GM18498 (cell line): ENCODE data around the gene TFPI.
A peak's percentile ranks its signal among the peaks of the same experiment; 100 is the strongest.

Experiments used
- ATAC-seq: cut with Tn5 transposase; IDR thresholded peaks from one replicate; pipeline ENCODE4 v1.9.1; 2021; ENCODE audit warnings: mild to moderate bottlenecking, moderate library complexity; ENCODE audit not compliant: unreplicated experiment

Gene TFPI

GRCh38 chr2:187506416-187506815 is 47.8 kb downstream of the TFPI start:
- ATAC-seq, result no peak

- ATAC-seq, result no peak
Observed at GRCh38 chr2:187505065-187505672, 49.1 kb downstream of the TFPI start.

- ATAC-seq, result no peak
Observed at GRCh38 chr2:187504312-187504921, 49.8 kb downstream of the TFPI start.

- ATAC-seq, result no peak
Observed at GRCh38 chr2:187503700-187504099, 50.5 kb downstream of the TFPI start.

GRCh38 chr2:187502467-187502866 is 51.8 kb downstream of the TFPI start:
- no peak for ATAC-seq

- no peak for ATAC-seq
Observed at GRCh38 chr2:187500585-187501359, 53.5 kb downstream of the TFPI start.

- peak; percentile 96 for ATAC-seq
Observed at GRCh38 chr2:187499941-187500532, 54.2 kb downstream of the TFPI start.

- ATAC-seq, result no peak
Observed at GRCh38 chr2:187497858-187498463, 56.3 kb downstream of the TFPI start.

- ATAC-seq, result no peak
Observed at GRCh38 chr2:187497140-187497539, 57.1 kb downstream of the TFPI start.

GRCh38 chr2:187495324-187495723 is 58.9 kb downstream of the TFPI start:
- no peak for ATAC-seq

- no peak for ATAC-seq
Observed at GRCh38 chr2:187493877-187494568, 60.2 kb downstream of the TFPI start.

GRCh38 chr2:187493180-187493579 is 61.1 kb downstream of the TFPI start:
- no peak for ATAC-seq

GRCh38 chr2:187486241-187486640 is 68.0 kb downstream of the TFPI start:
- ATAC-seq, result no peak

- no peak for ATAC-seq
Observed at GRCh38 chr2:187485523-187485922, 68.7 kb downstream of the TFPI start.

- no peak for ATAC-seq
Observed at GRCh38 chr2:187483537-187483936, 70.7 kb downstream of the TFPI start.

GRCh38 chr2:187482796-187483195 is 71.4 kb downstream of the TFPI start:
- peak; percentile 79 for ATAC-seq

- ATAC-seq, result no peak
Observed at GRCh38 chr2:187481543-187481942, 72.7 kb downstream of the TFPI start.

GRCh38 chr2:187478719-187479118 is 75.5 kb downstream of the TFPI start:
- ATAC-seq, result no peak

GRCh38 chr2:187477051-187477450 is 77.2 kb downstream of the TFPI start:
- ATAC-seq, result no peak

GRCh38 chr2:187475499-187476248 is 78.6 kb downstream of the TFPI start:
- peak; percentile 88 for ATAC-seq
